Epithelial cell of prostate (primary cell): Measurements from ENCODE around the gene RNF114.
"Not testable (repeated sequence)": the region's sequence is repeated elsewhere in the genome, so short reads cannot be mapped to it uniquely, and the experiment has no call there.

Experiments used
- DNase-seq: peaks from one replicate; pipeline ENCODE4 v3.0.0-alpha.2; 2011; ENCODE audit warnings: low read depth, low spot score
- H3K27ac ChIP-seq: fragments of 450-650 bp; 2 replicates; pipeline ENCODE4 v1.5.1; 2017; ENCODE audit warnings: mild to moderate bottlenecking

RNF114 gene

DNA sequence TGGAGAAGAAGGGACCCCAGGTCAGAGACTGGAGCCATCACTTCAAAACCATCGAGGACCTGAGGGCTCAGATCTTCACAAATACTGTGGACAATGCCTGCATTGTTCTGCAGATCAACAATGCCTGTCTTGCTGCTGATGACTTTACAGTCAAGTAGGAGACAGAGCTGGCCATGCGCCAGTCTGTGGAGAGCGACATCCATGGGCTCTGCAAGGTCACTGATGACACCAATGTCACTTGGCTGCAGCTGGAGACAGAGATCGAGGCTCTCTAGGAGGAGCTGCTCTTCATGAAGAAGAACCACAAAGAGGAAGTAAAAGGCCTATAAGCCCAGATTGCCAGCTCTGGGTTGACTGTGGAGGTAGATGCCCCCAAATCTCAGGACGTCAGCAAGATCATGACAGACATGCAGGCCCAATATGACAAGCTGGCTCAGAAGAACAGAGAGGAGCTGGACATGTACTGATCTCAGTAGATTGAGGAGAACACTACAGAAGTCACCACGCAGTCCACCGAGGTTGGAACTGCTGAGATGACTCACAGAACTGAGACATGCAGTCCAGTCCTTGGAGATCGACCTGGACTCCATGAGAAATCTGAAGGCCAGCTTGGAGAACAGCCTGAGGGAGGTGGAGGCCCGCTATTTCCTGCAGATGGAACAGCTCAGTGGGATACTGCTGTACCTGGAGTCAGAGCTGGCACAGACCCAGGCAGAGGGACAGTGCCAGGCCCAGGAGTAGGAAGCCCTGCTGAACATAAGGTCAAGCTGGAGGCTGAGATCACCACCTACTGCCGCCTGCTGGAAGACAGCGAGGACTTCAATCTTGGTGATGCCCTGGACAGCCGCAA lies 21.1 kb downstream of the RNF114 start:
- not testable (repeated sequence) for H3K27ac ChIP-seq, DNase-seq

DNA sequence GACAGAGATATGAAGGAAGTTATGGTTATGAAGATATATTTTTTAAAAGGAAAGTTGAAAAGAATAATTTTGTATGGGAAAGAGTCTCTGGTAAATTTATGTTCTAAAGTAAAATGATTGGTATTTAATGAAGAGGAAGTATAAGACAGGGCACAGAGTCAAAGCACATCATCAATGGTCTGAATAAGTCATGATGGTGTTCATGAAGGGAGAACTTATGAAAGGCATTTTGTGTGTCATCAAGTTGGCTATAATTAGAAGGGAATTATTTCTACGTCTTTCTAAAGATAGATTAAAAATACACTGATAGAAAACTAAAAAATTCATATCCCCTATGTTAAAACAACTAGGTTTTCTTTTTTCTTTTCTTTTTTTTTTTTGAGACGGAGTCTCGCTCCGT lies 25.2 kb downstream of the RNF114 start:
- no peak for DNase-seq
- peak overlapping the region; percentile 7 for H3K27ac ChIP-seq

DNA sequence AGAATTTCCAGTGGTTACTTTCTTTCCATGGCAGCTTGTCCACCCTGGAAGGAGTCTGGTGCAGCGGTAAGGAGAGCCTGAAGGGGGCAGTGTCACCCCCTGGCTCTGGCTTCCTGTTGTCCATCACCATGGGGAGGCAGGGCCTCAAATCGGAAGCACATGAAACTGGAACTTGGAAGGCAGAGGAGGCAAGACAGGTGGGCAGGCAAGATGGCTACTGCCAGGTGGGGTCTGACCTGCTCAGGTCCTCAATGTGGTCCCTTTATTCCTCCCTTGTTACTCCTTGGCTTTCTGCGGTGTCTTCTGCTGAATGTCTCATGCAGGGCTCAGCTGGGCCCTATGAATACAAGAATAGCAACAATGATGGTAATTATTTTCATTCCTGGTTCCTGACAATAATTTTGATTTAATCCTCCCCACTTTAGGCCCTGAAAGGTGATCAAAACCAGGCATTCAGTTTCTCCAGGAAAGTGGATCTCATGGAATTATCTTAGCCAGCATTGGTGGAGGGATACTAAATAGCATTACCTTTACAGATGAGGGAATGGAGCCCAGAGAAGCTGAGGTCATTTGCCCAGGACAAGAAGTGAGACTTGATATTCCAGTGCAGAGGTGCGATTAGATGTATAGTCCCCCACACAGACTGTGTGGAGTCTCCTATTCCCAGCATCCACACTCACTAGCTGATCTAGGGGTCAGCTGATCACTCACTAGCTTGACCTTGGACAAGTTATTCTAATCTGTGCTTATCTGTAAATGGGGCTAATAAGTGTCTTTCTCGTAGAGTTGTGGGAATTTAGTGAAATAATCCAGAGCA lies 29.0 kb downstream of the RNF114 start:
- no peak for DNase-seq
- H3K27ac ChIP-seq = peak overlapping the region; percentile 58

DNA sequence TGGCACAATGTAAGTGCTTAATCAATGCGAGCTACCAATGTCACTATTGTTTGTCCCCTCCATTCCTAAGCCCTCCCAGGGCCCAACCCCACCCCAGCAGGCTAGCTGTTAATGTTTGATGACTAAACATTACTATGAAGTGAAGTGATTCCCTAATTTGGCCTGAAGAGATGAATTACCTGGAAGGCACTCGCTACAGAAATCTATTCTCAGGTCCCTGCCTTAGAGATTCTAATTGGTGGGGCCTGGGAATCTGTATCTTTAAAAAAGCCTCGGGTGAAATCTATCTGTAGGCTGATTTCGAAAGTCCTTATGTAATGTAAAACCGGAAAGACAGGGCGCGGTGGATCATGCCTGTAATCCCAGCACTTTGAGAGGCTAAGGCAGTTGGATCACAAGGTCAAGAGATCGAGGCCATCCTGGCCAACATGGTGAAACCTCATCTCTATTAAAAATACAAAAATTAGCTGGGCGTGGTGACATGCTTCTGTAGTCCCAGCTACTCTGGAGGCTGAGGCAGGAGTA lies 29.6 kb downstream of the RNF114 start:
- H3K27ac ChIP-seq = peak overlapping the region; percentile 58
- no peak for DNase-seq

DNA sequence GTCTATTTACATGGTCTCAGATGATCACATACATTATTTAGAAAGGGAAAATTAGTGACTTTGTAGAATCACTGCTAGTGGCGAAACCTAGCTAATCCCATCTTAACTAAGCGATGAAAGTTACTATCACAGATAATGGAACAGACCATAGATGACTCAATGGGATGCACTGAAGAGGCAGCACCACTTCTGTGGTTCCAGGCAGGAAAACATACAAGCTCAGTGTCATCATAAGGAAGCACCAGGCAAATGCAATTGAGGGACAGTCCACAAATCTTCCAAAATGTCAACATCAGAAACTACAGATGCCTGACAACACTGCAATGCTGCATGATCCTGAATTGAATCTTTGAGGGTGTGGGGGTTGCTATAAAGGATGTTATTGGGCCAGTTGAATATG lies 30.7 kb downstream of the RNF114 start:
- no peak for DNase-seq
- peak overlapping the region; percentile 58 for H3K27ac ChIP-seq

DNA sequence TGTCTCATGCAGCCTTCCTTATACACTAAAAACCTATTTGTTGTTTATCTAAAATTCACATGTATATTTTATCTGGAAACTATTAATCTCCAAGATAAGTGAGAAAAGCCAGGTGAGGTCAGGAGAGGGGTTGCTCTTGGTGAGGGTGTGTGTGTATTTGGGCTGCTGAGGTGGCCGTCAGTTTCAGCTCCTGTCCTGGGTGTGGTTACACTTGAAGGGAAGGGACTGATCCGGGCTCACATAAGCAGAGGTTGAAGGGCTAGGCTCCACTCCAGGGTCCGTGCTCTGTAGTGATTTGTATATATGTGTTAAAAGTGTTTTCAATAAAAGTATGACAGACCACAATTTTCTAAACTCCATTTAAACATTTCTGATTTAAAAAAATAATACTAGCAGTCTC lies 33.0 kb downstream of the RNF114 start:
- DNase-seq = no peak
- H3K27ac ChIP-seq = peak overlapping the region; percentile 85

DNA sequence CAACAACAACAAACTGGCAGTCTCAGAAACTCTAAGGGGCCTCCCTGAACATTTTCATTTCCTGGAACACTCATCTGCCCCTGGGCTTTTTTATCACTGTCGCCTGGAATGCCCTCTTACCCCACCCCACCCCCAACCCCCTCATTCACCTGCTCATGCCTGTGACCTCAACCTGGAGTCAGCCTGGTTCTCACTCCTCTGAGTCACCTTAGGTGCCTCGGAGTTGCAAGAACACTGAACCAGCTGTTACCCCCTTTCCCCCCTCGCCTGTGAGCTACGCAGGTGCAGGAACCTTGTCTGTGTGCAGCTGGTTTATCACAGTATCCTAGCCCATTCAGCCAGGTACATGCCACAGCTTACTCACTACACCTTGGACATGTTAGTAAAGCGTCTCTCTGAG lies 33.7 kb downstream of the RNF114 start:
- peak overlapping the region; percentile 85 for H3K27ac ChIP-seq
- DNase-seq = peak; percentile 31

DNA sequence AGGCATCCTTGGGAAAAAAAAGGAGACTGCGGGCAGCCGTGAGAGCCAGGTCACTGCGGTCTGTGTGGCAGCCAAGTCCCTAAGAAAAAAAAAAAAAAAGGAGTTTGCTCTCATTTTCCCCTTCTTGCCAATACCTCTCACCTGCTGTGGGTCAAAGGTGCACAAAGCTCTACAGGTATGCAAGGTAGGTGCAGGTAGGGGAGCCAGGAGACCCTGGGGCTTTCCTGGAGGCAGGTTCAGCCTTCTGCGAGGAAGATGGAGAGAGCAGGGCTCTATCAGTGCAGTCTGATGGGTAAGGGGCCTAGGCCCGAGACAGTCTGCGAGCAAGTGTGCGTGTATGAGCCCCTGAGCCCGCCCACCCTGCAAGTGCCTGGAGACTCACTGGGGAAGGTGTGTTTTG lies 34.3 kb downstream of the RNF114 start:
- DNase-seq = no peak

DNA sequence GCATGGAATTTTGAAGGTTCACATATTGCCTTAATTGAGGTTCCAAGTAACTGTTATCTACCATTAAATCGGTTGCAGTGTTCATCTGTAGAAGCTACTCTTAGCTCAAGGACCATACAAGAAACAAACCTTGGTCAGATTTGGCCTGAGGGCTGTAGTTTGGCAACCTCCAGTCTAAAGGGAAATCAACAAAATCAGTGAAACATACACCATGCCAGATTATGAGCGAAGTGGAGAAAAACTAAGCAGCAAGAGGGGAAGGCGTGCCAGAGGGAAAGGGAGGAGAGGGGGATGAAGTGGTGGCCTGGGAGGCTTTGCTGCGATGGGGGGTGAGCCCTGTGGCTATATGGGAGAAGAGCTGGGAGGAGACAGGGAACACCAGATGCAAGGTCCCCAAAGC lies 37.8 kb downstream of the RNF114 start:
- no peak for DNase-seq
- no peak overlapping the region for H3K27ac ChIP-seq

More for the DNA sequence above, 34.3 kb downstream of the RNF114 start:
- H3K27ac ChIP-seq = peak overlapping the region; percentile 85

DNA sequence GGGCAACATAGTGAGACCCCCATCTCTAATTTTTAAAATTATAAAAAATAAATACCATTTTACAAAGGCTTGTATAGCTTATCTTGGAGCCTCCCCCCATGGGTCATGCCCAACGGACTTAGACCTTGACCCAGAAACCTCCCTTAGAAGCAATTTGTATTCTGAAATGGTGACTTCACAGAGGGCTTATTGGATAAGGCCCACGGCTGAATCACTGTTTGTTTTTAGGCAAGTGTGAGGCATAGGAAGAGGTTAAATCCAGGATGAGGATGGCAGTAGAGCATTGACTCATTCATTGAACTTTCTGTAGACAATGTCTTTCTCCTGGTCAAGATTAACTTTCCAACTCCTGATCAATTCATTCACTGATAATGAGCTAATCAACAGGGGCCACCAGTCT lies 40.3 kb downstream of the RNF114 start:
- peak; percentile 14 for DNase-seq
- H3K27ac ChIP-seq = peak overlapping the region; percentile 43

DNA sequence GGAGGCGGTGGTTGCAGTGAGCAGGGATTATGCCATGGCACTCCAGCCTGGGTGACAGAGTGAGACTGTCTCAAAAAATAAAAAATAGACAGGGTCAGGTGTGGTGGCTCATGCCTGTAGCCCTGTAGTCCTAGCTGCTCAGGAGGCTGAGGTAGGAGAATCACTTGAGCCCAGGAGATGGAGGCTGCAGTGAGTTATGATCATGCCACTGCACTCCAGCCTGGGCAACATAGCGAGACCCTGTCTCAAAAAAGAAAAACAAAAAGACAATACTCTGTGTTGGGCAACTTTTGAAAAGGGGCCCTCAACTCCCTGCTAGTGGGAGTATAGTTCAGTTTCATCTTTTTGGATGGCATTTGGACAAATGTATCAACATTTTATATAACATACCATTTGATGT lies 41.5 kb downstream of the RNF114 start:
- H3K27ac ChIP-seq = peak overlapping the region; percentile 43
- DNase-seq = not testable (repeated sequence)

DNA sequence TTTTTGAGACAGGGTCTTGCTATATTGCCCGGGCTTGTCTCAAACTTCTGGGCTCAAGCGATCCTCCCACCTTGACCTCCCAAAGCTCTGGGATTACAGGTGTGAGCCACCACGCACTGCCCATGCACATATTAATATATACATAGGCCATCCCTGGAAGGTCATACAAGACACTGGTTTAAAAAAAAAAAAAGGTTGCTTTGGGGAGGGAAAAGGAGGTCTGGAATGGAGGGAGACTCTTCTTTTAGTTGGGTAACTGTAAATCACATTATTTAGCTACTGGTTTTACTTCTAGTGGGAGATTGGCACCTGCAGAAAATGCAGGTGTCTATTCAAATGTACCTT lies 42.5 kb downstream of the RNF114 start:
- DNase-seq = no peak
- no peak overlapping the region for H3K27ac ChIP-seq

DNA sequence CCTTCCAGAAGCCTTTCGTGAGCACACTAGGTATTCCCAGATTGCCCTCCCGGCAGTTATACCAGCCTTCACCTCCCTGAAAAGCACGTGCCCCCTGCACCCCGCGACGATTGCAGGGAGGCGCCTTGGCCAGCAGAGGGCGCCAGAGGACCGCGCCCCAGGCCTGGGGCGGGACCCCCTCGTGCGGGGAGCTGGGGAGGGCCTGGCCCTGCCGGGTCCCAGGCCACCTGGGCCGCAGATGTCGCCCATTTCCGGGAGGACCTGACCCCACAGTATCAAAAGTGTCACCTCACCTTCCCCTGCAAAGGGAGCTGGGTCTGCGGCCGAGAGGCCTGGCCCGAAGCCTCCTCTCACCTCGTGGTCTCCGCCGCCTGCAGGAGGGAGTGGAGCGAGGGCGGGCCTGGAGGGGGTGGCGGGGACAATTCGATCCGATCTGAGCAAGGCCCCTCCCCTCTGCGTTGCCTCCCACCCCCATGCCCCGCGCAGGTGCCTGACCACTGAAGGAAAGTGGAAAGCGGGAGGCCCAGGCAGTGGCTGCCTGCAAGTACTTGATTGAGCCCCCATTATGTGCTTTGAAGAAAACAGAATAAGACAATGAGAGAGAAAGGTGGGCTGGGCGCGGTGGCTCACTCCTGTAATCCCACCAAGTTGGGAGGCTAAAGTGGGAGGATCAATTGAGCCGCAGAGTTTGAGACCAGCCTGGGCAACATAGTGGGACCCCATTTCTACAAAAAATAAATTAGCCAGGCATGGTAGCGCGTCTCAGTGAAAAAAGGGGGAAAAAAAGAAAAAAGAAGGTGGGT lies 43.0 kb downstream of the RNF114 start:
- no peak overlapping the region for H3K27ac ChIP-seq
- no peak for DNase-seq

DNA sequence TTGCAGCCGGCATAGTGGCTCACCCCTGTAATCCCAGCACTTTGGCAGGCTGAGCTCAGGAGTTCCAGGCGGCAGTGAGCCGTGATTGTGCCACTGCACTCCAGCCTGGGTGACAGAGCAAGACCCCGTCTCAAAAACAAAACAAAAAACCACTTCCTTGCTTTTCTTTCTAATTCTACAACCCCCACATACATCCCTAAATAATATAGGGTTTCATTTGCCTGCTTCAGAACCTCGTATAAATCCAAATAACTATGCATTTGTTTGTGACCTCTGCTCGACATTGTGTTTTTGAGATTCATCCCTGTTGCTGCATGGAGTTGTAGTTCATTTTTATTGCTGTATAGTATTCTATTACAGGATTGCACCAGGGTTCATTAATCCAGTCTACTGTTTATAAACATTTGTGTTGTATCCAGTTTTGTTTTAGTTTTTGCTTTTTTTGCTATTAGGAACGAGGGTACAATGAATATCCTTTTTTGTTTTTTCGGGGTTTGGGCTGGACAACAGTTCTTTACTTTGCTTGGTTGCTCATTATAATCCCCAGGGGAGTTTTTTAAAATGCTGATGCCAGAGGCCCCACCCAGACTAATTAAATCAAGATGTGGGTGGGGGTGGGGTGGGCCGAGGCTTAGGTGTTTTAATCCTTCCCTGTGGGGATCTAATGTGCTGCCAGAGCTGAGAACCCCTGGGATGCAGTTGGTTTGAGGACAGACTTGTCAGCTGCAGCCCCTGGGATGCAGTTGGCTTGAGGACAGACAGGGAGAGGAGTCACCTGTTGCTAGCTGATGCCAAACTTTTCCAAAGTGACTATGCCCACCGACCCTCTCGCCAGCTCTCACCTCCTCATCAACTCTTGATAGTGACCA lies 44.2 kb downstream of the RNF114 start:
- no peak for DNase-seq
- no peak overlapping the region for H3K27ac ChIP-seq

DNA sequence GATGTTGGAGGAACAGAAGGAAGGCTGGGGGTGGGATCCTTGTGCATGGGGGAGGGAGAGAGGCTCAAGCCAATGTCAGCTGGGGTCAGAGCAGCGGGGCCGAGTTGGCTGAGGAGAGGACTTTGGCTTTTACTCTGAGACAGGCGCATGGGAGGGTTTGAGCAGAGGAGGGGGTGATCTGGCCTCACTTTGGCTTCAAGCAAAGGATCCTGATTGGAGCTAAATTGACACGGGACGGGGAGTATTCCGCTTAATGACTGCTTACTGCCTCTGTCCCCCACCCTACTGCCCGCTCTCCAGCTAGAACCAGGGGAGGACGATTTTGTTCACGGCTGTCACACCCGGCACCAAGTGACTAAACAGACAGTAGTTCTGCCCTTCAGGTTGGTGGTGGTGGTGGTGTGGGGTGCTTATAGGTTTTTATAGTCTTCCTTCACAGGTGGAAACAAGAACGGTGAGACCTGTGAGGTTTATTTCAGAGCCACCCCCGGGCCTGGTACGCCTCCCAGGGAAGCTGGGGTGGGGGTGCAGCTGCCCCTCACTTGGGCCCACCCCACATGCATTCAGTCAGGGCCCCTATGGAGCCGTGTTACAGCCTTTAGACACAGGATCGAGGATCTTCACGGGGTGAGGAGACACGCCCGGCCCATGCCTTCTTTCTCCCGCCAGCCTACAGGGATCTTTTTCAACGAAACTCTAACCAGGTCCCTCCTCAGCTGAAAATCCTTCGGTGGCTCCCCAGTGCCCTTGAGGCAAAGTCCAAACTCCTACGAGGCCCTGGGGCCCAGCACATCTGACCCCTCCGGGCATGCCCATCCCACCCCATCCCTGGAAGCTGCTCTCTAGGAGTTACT lies 45.2 kb downstream of the RNF114 start:
- H3K27ac ChIP-seq = no peak overlapping the region
- no peak for DNase-seq

DNA sequence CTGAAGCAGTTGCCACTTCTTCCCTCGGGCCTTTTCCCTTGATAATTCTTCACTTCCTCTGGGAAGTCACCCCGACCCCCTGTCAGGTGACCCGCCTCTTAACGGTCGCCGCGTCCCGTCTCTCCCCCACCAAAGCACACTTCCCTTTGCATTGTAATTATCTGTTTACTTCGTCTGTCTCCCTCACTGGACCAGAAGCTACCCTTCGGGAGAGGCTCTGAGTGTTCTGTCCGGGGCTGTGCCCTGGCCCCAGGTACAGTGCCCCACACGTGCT lies 45.8 kb downstream of the RNF114 start:
- no peak overlapping the region for H3K27ac ChIP-seq
- DNase-seq = no peak

DNA sequence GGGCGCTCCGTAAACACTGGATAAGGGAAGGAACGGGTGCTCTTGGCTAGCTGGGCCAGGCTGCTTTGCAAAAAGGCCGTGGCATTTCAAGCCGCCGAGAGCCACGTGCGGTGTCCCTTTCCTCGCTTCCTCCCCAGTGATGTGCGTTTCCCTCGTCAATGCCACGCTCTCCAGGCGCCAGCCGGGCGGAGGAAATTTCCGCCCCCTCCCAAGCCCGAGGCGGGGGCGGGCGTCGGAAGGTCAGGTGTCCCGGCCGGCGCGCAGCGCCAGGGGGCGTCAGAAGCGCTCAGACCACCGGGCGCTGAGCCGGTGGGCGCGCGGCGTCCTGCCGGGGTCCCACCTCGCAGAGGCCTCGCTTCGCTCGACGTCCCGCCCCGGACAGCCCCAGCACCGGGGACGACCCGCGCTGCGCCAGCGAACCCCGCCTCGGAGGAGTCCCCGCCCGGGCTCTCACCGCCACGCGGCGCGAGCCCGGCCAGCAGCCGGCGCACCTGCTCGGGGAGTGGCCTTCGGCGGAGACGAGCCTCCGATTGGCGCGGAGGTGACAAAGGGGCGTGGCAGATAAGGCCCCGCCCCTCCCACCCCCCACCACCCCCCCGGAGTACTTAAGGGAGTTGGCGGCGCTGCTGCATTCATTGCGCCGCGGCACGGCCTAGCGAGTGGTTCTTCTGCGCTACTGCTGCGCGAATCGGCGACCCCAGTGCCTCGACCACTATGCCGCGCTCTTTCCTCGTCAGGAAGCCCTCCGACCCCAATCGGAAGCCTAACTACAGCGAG lies 46.3 kb downstream of the RNF114 start, which contains the start of gene SNAI1:
Gene SNAI1 (plus strand): TSS at position 635 of the 777 bp plus-strand sequence. CDS start 80 bp downstream, at position 715.
- peak; percentile 22 for DNase-seq
- no peak within 1 kb of the TSS for H3K27ac ChIP-seq
